ENCODE measurements around the gene PRIM1. TPM values are rescaled to one million over a fixed set of nuclear protein-coding genes. Genes with fewer than 3 reads are reported as not detected.
"Not testable (repeated sequence)": the region's sequence is repeated elsewhere in the genome, so short reads cannot be mapped to it uniquely, and the experiment has no call there.

The PRIM1 gene
- total RNA-seq, 1 experiment from 2014 or later, result 50.7 TPM

- H4K5ac ChIP-seq (ENCODE audit: insufficient read length, low read depth, low read length); H4K20me1 ChIP-seq (ENCODE audit: control insufficient read depth, insufficient read depth, insufficient read length); H2BK120ac ChIP-seq (ENCODE audit: low read depth, low read length, poor library complexity, severe bottlenecking); H4K8ac ChIP-seq (replicated peaks; ENCODE audit: insufficient read length, low read depth, low read length); H3T11ph ChIP-seq (ENCODE audit: low read length); H2BK15ac ChIP-seq (ENCODE audit: low read depth, low read length); H2AK5ac ChIP-seq (ENCODE audit: insufficient read length, low read length); H3K27ac ChIP-seq (ENCODE audit: insufficient read length, low read depth, low read length); H3K4me2 ChIP-seq (ENCODE audit: insufficient read depth, insufficient read length, low read length); H3K4me1 ChIP-seq (ENCODE audit: insufficient read depth, low read length); H3K23me2 ChIP-seq (ENCODE audit: insufficient read length, low read depth, low read length, poor library complexity, severe bottlenecking); DNase-seq; H2BK12ac ChIP-seq (ENCODE audit: insufficient read length, low read depth, low read length); H3K79me2 ChIP-seq (ENCODE audit: insufficient read depth, low read length); H3K79me1 ChIP-seq (ENCODE audit: insufficient read depth, low read depth, low read length, poor library complexity, severe bottlenecking); H3K18ac ChIP-seq (ENCODE audit: insufficient read length, low read depth, low read length); H3K14ac ChIP-seq (ENCODE audit: insufficient read depth, low read length); H3K4me3 Mint-ChIP-seq; H3K27me3 ChIP-seq (ENCODE audit: insufficient read depth, low read length); H4K91ac ChIP-seq (ENCODE audit: insufficient read length, low read depth, low read length); H3K9me3 ChIP-seq (ENCODE audit: control insufficient read depth, low read depth, low read length); H3K9ac ChIP-seq (ENCODE audit: extremely low read depth, insufficient read length, low read length); H2AFZ ChIP-seq (ENCODE audit: low read length); H3K56ac ChIP-seq (ENCODE audit: insufficient read length, low read depth, low read length); H2BK20ac ChIP-seq (ENCODE audit: low read depth, low read length, poor library complexity, severe bottlenecking); H3K4me1 Mint-ChIP-seq; H2BK5ac ChIP-seq (ENCODE audit: insufficient read length, low read length); H3K23ac ChIP-seq (ENCODE audit: insufficient read length, low read depth, low read length); H3K27ac Mint-ChIP-seq; H3K27me3 Mint-ChIP-seq (ENCODE audit: low read depth); H3K4ac ChIP-seq (ENCODE audit: low read depth, low read length): not testable (repeated sequence)
- Mint-ChIP-seq H3K36me3 (ENCODE audit: insufficient read depth in 1 of 3, low read depth in 3 of 3) (peaks cover 5 to 10% (median 6%) of the 10 kb centered on the region in 3 experiments), H3K9me3 (peaks cover 14 to 20% of the 10 kb centered on the region in 2 experiments)
- no CpG with 5 or more reads among the region's 7 CpGs for WGBS (ENCODE audit: extremely low coverage, insufficient read length, low lambda C conversion rate)
These were observed 41.0 kb upstream of the PRIM1 start for GRCh38 chr12:56793124-56793523.
